NCI-H748 treated with DMSO at 0.1 percent for 48 hours (cell line): Measurements from ENCODE around the gene PKIG.

Source experiments
- DNase-seq: peaks from one replicate; lab custom pipeline; 2025; lab: John Stamatoyannopoulos, UW

The PKIG gene

DNA sequence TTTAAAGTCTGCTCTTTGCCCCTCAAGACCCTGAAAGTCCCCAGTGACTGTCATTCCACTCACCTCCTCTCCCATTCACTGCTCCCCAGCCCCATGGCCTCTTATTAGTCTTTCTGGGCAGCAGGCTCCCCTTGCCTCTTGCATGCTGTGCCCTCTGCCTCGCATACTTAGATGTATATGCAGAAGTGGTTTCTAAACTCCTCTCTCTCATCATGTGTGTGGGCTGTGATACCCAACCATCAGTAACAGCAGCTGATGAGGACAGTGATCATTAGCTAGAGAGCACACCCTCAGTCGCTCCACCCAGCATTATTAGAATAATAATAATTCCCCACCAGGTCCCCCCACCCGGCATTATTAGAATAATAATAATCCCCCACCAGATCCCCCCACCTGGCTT is 14.5 kb downstream of the PKIG start:
- no peak for DNase-seq

DNA sequence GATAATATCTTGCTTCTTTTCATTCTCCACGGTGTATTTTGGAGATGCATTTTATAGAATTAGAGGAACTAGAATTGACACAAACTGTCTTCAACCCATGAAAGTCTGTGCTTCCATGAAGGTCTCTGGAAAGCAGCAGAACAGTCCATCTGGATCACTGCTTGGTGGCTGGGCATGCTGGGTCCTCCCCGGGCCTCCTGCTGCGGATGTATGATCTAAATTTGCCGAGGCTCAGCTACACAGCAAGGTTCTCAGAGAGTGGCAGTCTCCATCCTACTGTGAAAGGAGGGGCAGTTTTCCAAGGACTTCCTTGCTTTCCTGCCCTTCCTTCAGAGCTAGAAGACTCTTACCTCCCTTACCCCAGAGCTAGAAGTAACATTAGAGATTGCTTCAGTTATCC is 15.1 kb downstream of the PKIG start:
- DNase-seq = no peak

DNA sequence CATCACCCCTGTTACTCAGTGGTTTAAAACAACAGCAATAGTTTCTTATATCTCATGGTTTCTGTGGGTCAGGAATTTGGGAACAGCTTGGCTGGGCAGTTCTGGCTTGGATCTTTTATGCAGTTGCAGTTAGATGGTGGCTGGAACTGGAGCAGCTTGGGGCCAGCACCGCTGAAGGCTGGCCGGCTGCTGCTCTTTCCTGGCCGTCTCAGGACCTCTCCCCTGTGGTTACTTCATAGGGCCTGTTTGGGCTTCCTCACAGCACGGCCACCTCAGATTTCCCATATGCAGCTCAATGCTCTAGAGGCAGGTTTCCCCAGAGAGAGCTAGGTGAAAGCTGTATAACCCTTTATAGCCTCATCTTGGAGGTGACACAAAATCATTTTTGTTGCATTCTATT is 15.6 kb downstream of the PKIG start:
- no peak for DNase-seq

DNA sequence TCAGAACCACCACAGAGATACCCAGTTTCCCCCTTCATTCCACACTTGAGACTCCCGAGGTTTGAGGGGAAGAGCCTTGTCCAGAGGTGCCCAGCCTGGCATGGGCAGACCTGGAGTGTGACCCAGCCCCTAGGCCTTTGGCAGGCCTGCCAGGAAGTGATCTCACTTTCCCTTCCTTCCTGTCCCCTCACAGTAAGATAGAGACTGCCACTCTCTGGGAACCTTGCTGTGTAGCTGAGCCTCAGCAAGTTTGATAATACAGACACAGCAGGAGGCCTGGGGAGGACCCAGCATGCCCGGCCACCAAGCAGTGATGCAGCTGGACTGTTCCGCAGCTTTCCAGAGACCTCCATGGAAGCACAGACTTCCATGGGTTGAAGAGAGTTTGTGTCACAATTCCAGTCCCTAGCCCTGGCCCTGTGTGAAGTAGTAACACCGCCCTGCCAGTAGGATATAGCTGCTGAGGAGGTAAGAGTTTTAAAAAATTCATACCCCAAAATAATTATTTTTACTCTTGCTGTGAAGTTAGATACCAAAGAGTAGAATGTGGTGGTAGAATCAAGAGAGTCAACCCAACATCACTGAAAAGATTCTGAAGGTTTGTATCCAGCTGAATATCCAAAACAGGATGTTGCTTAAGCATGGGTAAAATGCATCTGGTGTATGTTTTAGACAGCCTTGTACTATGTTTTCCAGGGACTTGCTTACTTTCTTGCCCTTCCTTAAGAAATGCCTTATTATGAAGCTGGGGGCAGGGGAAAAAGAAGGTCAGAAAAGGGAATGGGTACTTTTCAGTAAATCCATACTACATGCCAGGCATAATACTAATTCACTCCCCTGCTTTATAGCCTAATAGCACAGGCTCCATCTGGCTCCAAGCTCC is 16.3 kb downstream of the PKIG start:
- DNase-seq = no peak

DNA sequence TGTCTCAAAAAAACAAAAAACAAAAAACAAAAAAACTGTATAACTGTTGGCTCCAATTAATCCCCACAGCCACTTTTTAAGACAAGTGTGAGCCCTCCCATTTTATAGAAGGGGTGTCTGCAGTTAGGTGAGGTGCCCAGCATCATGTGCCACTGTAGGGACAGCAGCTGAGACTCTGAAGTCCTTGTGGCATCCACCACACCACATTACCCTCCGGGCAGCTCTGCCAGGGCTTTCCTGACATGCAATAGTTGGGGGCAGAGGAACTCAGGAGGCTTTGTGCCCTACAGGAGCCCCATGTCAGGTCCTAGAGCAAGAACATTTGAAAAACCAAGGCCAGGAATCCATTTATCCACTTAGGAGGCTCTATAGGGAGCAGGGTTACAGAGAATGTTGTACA is 17.3 kb downstream of the PKIG start:
- no peak for DNase-seq

DNA sequence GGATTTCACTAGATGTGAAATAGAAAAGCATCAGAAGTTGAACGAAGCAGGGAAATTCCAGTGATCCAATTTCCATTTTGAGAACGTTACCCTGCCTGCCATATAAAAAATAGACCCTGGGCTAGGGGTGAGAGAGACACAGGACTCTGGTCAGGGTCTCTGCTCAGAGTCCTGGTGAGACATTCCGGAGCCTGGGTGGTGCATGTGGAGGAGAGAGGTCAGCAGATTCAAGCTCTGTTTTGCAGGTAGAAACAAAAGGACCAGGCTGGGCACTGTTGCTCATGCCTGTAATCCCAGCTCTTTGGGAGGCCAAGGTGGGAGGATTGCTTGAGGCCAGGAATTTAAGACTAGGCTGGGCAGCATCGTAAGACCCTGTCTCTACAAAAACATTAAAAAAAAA is 17.9 kb downstream of the PKIG start:
- DNase-seq = no peak

DNA sequence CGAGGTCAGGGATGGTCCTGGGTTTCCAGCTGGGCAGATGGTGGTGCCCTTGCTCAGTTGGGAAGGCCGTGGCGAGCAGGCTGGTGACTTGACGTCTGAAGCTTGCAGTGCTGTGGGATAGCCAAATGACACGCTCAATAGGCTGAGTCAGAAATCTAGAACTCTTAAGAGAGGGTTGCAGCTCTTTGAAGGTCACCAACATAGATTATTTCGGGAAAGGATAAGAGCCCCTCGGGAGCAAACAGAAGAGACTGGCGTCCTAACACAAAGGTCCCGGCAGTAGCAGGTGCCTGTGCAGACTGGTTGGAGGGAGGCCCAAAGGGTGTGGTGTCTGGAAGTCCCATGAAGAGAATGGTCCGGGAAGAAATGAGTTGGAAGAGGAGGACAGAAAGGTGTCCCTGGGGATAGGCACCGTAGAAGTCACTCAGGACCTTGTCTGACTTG is 18.4 kb downstream of the PKIG start:
- DNase-seq = no peak

DNA sequence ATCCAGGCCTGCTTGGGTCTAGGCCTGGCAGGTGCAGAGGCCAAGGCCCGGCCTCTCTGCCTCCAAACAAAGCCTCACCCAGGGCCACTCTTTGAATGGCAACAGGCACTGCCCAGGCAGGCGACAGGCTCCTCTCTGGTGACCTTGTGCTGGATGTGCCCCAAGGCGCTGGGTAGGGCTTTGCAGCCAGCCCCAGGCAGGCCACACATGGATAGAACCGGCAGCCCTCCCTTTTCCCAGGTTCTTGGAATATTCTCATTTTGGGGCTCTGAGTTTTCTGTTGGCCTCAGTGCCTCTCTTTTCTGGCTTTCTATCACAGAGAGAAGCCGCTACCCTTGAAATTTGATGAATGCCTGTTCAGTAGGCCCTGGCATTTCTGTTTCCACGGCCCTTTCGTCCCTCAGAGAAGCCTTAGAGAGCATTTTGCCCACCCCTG is 18.9 kb downstream of the PKIG start:
- DNase-seq = no peak

DNA sequence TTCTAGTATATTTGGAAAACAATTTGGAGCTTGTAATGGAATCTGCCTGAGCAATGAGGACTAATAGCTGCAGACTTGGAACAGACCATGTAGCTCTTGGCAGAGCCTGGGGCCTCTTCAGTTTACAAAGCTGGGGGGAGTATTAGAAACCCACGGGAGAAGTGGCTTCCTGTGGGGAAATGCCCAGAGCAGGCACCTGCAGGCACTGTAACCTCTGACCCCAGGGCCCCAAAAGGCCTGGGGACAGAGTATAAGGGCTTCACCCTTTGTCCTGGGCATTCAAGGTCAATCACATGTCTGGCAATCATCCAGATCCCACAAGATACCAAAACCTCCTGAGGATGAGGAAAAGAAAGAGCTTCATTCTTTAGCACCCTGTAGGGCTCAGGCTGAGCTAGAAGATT is 19.4 kb downstream of the PKIG start:
- DNase-seq = no peak

DNA sequence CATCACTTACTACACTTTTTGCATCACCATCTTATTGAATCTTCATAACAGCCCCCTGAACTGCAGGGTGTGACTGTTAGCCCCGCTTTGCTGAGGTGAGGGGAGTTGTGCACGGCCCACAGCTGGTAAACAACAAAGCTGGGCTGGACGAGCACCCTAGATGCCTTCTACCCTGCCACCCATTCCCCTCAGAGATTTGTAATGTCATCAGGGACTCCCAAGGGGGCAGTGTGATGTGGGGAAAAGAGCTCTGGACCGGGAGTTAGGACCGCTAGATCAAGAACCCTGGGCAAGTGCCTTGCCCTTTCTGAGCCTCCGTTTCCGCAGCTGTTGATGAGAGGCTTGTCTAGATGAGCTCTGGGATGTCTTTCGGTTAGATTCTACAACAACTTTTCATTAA is 20.9 kb downstream of the PKIG start:
- DNase-seq = no peak

DNA sequence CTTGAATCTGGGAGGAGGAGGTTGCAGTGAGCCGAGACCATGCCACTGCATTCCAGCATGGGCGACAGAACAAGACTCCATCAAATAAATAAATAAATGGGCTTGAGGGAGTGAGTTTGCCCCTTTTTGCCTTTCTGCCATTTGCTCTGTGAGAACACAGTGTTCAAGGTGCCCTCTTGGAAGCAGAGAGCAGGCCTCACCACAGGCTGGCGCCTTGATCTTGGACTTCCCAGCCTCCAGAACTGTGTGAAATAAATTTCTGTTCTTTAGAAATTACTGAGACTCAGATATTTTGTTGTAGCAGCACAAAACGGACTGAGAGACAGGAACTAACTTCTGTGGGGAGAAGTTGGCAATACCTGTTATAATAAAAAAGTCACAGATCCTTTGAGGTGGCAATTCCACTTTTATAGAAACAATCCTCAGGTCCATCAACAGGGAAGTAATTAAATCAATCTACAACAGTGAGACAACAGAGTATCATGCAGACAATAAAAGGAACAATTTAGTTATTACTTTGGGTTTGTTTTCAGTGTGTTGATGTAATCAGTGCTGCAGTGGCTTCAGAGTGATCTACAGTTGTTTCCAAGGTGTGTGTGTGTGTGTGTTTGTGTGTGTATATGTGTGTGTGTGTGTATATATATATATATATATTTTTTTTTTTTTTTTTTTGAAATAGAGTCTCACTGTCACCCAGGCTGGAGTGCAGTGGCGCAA is 24.5 kb downstream of the PKIG start:
- no peak for DNase-seq

DNA sequence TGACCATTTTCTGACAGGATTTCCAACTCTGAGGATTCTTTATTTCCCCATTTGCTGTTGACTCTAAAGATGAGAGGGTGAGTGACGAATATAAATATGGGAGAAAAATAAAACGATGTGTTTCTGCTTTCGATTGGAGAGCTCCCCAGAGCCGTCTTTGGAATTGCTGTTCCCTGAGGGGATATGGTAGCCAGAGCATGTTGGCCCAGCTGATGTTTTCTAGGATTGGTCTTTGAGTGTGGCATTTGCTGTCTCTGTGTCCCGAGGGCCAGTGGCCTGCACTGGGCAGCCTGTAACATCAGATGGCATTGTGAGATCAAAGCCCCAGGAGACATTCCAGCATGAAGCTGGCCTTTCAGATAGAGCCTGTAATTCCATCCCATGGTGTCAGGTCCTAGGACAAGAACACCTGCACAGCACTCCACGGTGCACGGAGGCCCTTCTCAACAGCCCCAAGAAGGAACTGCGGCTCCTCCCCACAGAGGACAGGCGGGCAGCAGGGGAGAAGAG is 26.7 kb downstream of the PKIG start:
- DNase-seq = no peak

DNA sequence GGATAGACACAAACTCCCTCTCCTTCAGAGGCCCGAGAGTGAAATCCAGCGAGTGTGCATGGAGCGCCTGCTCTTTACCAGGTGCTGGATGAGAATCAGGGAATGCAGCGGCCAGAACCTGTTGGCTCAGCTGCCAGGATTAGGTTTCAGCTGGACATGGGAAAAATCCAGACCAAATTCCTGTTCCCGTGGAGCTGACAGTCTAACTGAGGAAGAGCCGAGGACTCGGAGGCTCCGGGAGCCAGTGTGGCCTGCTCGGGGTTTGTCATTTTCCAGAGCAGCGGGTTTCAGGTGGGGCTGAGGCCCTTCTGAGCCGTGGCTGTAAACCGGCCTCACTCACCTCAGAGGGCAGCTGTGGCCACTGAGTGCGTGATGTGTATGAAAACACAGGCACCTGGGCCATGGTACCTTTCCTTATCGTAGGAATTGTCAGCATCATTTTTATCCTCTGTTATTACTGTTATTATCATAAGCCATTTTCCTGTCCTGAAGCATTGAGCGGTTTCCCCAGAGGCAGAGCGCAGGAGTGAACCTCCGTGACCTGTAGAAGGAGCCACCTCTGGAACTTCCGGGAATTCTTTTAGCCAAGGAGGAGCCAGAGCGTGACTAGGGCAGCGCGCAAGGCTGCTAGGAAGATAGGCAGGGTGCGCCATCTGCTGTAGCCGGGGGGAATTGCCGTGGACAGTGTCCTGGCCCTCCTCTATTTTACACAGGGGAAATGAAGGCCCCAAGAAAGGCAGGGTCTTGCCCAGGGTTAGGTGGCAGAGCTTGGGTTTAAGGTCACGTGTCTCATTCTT is 27.3 kb downstream of the PKIG start:
- peak; percentile 50 for DNase-seq

DNA sequence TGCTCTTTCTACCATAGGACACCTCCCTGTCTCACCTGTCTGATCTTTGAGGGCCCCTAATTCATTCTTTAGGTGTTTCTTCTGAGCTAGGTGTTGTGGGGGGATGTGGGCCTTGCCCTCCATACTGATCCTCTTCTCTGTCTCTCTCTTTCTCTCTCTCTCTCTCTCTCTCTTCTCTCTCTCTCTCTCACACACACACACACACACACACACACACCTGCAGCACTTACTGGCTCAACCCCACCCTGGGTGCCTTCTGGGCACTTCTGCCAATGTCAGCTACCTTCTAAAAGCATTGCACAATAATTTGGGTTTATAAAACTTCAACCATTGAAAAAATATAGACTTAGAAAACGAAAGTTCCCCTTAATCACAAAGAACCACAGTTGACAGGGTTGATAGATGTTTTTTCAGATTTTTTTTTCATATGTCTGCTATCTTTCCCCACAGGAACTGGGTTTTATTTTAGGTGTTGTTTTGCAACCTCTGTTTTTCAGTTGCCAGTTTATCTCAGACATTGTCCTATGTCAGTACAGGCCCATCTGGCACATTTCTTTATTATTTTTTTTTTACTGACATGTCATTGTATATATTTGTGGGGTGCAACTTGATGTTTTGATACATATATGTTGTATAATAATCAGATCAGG is 28.1 kb downstream of the PKIG start:
- no peak for DNase-seq

DNA sequence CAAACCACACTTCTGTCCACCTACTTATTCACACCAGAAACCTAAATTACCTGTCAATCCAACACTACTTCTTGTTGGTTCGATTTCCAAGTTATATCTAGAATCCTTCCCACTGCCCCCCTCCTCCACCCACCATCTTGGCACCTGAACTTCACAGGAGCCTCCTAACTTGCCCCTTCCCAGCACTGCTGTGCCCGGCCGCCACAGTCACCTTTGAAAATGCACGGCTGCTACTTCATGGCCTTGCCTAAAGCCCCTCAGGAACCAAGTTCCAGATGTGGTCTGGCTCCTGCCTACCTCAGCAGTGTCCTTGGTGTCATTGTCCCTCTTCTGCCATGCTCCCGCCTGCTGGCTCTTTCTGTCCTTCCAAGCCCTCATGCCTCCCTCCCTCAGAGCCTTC is 31.2 kb downstream of the PKIG start:
- no peak for DNase-seq

DNA sequence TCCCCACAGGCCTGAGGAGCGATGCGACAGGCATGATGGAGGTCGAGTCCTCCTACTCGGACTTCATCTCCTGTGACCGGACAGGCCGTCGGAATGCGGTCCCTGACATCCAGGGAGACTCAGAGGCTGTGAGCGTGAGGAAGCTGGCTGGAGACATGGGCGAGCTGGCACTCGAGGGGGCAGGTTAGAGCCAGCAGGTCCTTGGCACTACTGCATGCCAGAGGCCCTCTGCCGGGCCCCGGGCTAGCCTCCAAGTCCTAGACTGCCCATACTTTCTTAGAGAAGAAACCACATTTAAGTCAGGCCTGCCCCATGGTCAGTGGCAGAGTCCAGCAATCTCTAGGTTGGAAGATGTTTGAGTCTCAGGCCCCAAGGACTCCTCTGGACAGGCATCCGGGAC is 32.1 kb downstream of the PKIG start:
- DNase-seq = no peak

DNA sequence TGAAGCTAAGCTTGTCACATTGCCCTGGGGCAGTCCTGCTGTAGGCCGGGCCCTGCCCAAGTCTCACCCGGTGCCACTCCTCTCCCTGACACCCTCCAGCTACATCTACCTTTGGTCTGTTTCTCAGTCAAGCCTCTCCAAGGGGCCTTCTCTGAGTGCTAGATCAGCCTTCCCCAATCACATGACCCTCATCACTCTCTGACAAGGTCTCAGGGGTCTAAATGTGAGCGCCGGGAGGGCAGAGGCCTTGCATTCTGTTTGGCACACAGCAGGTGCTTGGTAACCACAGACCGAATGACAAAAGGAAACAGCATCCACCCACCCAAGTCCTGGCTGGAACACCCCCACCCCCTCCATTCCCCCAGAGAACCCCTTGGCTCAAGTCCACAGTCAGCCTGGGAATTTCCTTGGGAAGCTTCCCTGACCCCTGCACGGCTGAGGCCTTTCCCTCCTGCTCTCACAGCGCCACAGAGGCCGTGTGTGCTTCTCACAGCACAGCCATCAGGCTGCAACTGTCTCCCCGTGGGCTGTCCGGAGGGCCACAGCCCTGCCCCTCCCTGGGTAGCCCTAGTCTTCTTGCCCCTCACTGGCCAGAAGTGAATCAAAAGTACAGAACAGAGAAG is 32.9 kb downstream of the PKIG start:
- DNase-seq = no peak

DNA sequence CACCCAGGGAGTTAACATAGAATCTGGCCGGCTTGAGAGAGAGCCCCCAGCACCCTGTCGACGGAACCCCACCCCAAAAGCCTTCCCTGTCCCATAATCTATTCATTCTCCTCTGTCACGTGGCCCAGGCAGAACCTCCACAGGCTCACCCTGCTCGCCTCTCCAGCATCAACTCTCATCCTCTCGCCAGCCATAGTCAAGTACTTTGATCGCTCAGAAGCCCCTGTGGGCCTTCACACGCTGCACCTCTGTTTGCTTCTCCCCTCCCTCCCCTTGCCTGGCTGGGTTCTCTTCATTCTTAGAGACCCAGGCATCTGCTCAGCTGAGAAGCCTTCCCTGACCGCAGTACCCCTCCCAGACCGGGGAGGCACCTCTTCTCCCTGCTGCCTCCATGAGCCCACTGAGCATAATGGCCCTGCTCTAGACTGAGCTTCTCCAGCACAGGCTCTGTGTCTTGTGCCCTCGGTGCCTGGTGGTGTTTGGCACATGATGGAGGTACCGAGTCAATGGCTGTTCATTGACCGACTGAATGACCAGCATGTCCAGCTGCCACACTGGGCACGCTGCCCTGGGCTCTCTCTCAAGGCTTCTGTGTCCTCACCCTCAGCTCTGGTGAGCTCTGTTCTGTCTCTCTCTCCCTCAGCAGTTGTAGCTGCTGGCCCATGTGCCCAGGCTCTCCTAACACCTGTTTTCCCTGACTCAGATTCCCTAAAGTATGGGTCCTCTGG is 33.7 kb downstream of the PKIG start:
- no peak for DNase-seq

DNA sequence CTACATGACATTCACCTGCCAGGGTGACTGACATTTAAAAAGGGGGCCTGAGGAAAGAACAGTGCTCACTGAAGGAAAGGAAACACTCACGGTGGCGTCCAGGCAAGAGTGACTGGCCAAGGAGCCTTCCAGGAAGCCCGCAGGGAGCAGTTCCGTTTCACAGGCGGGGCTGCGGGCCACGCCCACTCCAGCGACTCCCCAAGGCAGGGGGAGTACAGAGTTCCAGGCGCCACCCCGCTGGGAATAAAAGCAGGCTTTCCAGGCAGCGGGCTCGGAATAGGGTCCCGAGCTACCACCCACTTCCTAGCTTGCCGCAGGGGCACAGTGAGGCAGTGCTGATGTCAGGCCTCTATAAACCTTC is 34.2 kb downstream of the PKIG start:
- DNase-seq = no peak

DNA sequence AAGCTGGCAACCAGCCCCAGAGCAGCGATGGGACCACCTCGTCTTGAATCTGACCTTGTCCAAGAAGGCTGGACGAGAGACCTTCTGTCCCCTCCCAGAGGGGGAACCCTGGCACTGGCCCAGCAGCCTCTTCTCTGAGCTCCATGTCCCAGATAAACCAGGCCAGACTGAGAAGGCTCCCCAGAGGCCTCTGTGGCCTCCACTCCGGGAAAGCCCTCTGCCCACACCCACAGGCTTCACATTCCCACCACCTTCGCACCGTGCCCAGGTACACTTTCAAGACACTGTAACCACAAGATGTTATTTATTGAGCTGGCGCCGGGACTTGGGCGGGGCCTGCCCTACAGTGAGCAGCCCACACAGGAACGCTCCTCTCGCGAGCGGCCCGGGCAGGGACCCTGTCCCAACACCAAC is 35.9 kb downstream of the PKIG start:
- DNase-seq = no peak

DNA sequence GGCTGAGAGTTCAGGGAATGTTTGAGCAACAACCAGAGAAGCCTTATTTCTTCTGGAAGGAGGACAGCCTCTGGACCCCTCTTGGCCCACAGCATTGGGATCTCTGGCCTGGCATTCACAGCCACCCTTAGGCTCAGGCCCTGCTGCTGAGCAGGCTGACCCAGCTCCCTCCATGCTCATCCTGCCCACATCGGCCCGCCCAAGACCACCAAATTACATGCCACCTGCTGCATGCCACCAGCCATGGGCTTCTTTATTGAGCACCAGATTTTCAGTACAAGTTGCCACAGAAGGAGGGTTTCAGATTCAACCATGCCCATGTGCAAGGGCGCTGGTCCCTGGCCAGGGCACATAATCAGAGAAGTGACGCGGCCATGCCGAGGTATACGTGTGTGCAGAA is 36.9 kb downstream of the PKIG start:
- DNase-seq = no peak
